ENCODE results near the gene RNPC3.

GRCh38 chr1:103497404-103497803, 28.1 kb upstream of the RNPC3 start:
- TF ChIP-seq CTCF (IDR thresholded peaks at IDR 0.05; ENCODE audit: low read depth, low read length, poor library complexity, severe bottlenecking) (no peak), EZH2phosphoT487 (IDR thresholded peaks at IDR 0.05; ENCODE audit: borderline replicate concordance, low read length) (no peak)

Data from DOHH2 (cell line).